ENCODE measurements around the gene ITPKC.
"Not testable (repeated sequence)": the region's sequence is repeated elsewhere in the genome, so short reads cannot be mapped to it uniquely, and the experiment has no call there.

ITPKC gene

GRCh38 chr19:40717880-40718773, 1.2 kb downstream of the ITPKC start:
- DNase-seq, result no peak

- no peak for DNase-seq
Measured at GRCh38 chr19:40718774-40719391, 2.0 kb downstream of the ITPKC start.

GRCh38 chr19:40719414-40719894, 2.5 kb downstream of the ITPKC start:
- no peak for DNase-seq

GRCh38 chr19:40721140-40721486, 4.2 kb downstream of the ITPKC start:
- no peak for DNase-seq

- no peak for DNase-seq
Measured at GRCh38 chr19:40721936-40722661, 5.2 kb downstream of the ITPKC start.

- no peak for DNase-seq
Measured at GRCh38 chr19:40723661-40724254, 6.8 kb downstream of the ITPKC start.

- DNase-seq, result no peak
Measured at GRCh38 chr19:40724315-40724714, 7.4 kb downstream of the ITPKC start.

GRCh38 chr19:40724855-40725254, 7.9 kb downstream of the ITPKC start:
- DNase-seq, result no peak

- DNase-seq, result no peak
Measured at GRCh38 chr19:40726279-40726678, 9.4 kb downstream of the ITPKC start.

- not testable (repeated sequence) for DNase-seq
Measured at GRCh38 chr19:40730065-40730464, 13.2 kb downstream of the ITPKC start.

GRCh38 chr19:40732304-40732703, 15.4 kb downstream of the ITPKC start:
- not testable (repeated sequence) for DNase-seq

- no peak for DNase-seq
Measured at GRCh38 chr19:40733149-40733548, 16.2 kb downstream of the ITPKC start.

GRCh38 chr19:40735013-40735771, 18.3 kb downstream of the ITPKC start:
- no peak for DNase-seq

GRCh38 chr19:40736661-40737060, 19.7 kb downstream of the ITPKC start:
- DNase-seq, result no peak

- DNase-seq, result no peak
Measured at GRCh38 chr19:40737102-40737644, 20.3 kb downstream of the ITPKC start.

GRCh38 chr19:40739030-40739839, 22.3 kb downstream of the ITPKC start:
- DNase-seq, result no peak

GRCh38 chr19:40739871-40740703, 23.2 kb downstream of the ITPKC start:
- DNase-seq, result no peak

GRCh38 chr19:40740747-40741146, 23.8 kb downstream of the ITPKC start:
- DNase-seq, result no peak

GRCh38 chr19:40741527-40742390, 24.8 kb downstream of the ITPKC start:
- no peak for DNase-seq

All from T-helper 1 cell (primary cell).